Lung (tissue), 12 donors: Measurements from ENCODE around the gene ASIC5. TPM values are rescaled to one million over a fixed set of nuclear protein-coding genes. Genes with fewer than 3 reads are reported as not detected.

Experiments
- ATAC-seq: fragments of 200-7000 bp; cut with Tn5 transposase; one replicate; pipeline ENCODE4 v1.9.1; 2020; ENCODE audit warnings: moderate number of reproducible peaks; ENCODE audit not compliant: insufficient read depth, low FRiP score
- DNase-seq, 3 donors: peaks; one replicate each; pipeline ENCODE4 v3.0.0-alpha.2; 2013 to 2017
- H3K27ac ChIP-seq, 2 donors: one replicate each; pipeline ENCODE4 v1.5.1; 2013; ENCODE audit warnings: mild to moderate bottlenecking in 2 of 2, moderate library complexity in 2 of 2, control low read depth in 1 of 2, inconsistent platforms in 1 of 2, low read depth in 1 of 2, low read length in 1 of 2
- H3K27me3 ChIP-seq, 3 donors: one replicate each; pipeline ENCODE4 v1.5.1; 2013; ENCODE audit warnings: low read length in 2 of 3; ENCODE audit not compliant: control insufficient read depth in 3 of 3, insufficient read depth in 3 of 3
- H3K36me3 ChIP-seq, 4 donors: one replicate each; pipeline ENCODE4 v1.5.1; 2013; ENCODE audit warnings: low read length in 4 of 4, mild to moderate bottlenecking in 1 of 4, moderate library complexity in 1 of 4; ENCODE audit not compliant: control insufficient read depth in 4 of 4, insufficient read depth in 4 of 4
- H3K4me1 ChIP-seq, 5 donors: one replicate each; pipeline ENCODE4 v1.5.1; 2013; ENCODE audit warnings: low read length in 5 of 5, mild to moderate bottlenecking in 2 of 5, moderate library complexity in 1 of 5; ENCODE audit not compliant: control insufficient read depth in 5 of 5, insufficient read depth in 5 of 5
- H3K4me3 ChIP-seq: one replicate; pipeline ENCODE4 v1.5.1; 2013; ENCODE audit warnings: mild to moderate bottlenecking, control low read depth, moderate library complexity
- H3K9ac ChIP-seq, 2 donors: one replicate each; pipeline ENCODE4 v1.5.1; 2013; ENCODE audit warnings: low read length in 2 of 2, control low read depth in 1 of 2; ENCODE audit not compliant: insufficient read depth in 1 of 2
- H3K9me3 ChIP-seq, 4 donors: one replicate each; pipeline ENCODE4 v1.5.1; 2013; ENCODE audit warnings: low read length in 3 of 4, mild to moderate bottlenecking in 1 of 4, moderate library complexity in 1 of 4; ENCODE audit not compliant: control insufficient read depth in 4 of 4, insufficient read depth in 3 of 4
- CTCF ChIP-seq: IDR thresholded peaks from 2 replicates; pipeline ENCODE4 v1.5.1; 2012; ENCODE audit warnings: mild to moderate bottlenecking; ENCODE audit errors: control extremely low read depth, extremely low read depth
- WGBS, 2 donors: extraction: QIAGEN DNeasy Blood & Tissue Kit; methylation state at CpG; one replicate each; pipeline ENCODE4 v1.1.7; 2013; 5-methylcytosine and 5-hydroxymethylcytosine counted together
- polyA plus RNA-seq, 2 donors: library from polyadenylated mRNA; stranded (reverse); fragments of 200-250 nt; gene quantifications; one replicate each; pipeline ENCODE4 v1.2.1, GENCODE V29; 2013
- total RNA-seq, 2 donors: library from RNA; depleted of rRNA in 1 of 2; stranded (reverse); fragments of >200 nt in 1 of 2; gene quantifications; one replicate each; pipeline ENCODE4 v1.2.1, GENCODE V29; 2014 to 2021
- donor health status: control.
- donor health status: control.
- donor health status: Bipolar disorder and iron deficiency.
- donor health status: healthy.
- donor health status: DM: yes; HTN: yes; CAD: no.

ASIC5 gene
- total and polyA plus RNA-seq, 4 donors: not detected

GRCh38 chr4:155909615-155910226 lies 43.6 kb upstream of the ASIC5 start:
- WGBS, 2 donors: 80 to 89% methylated on average over 3 of the region's 3 CpGs
- TF ChIP-seq CTCF: no peak
- Histone ChIP-seq H3K4me3 (no peak overlapping the region), H3K9ac (no peak overlapping the region), H3K27me3 (no peaks in the 10 kb centered on the region), H3K27ac (no peak overlapping the region), H3K4me1 (peaks cover 0 to 34% (median 0%) of the 10 kb centered on the region in 5 donors), H3K36me3 (peaks cover 0 to 18% (median 1%) of the 10 kb centered on the region in 4 donors), H3K9me3 (no peaks in the 10 kb centered on the region)
- no peak for ATAC-seq
- DNase-seq: no peak

GRCh38 chr4:155908187-155909139 lies 42.4 kb upstream of the ASIC5 start:
- DNase-seq: no peak
- Histone ChIP-seq H3K36me3 (peaks cover 0 to 15% (median 1%) of the 10 kb centered on the region in 4 donors), H3K27ac (no peak overlapping the region), H3K27me3 (no peaks in the 10 kb centered on the region), H3K9me3 (no peaks in the 10 kb centered on the region), H3K9ac (no peak overlapping the region), H3K4me1 (peaks cover 0 to 47% (median 0%) of the 10 kb centered on the region in 5 donors), H3K4me3 (no peak overlapping the region)
- WGBS, 2 donors: 81 to 83% methylated on average over 4 of the region's 4 CpGs
- no peak for ATAC-seq
- TF ChIP-seq CTCF: no peak

GRCh38 chr4:155907556-155907955 lies 41.5 kb upstream of the ASIC5 start:
- Histone ChIP-seq H3K4me3 (no peak overlapping the region), H3K4me1 (peaks cover 0 to 55% (median 0%) of the 10 kb centered on the region in 5 donors), H3K9me3 (no peaks in the 10 kb centered on the region), H3K36me3 (peaks cover 0 to 9% (median 1%) of the 10 kb centered on the region in 4 donors), H3K9ac (no peak overlapping the region), H3K27ac (no peak overlapping the region), H3K27me3 (no peaks in the 10 kb centered on the region)
- 83 to 95% methylated on average over 1 of the region's 1 CpG for WGBS, 2 donors
- ATAC-seq (no peak), DNase-seq (peak in 1 of 3 donors; percentile 36)
- TF ChIP-seq CTCF: no peak
